ENCODE results near the gene TPCN2. TPM values are rescaled to one million over a fixed set of nuclear protein-coding genes. Genes with fewer than 3 reads are reported as not detected.
"Not testable (repeated sequence)": the region's sequence is repeated elsewhere in the genome, so short reads cannot be mapped to it uniquely, and the experiment has no call there.

TPCN2 gene
- total RNA-seq, 1 experiment from 2014 or later = 3.0 TPM

DNA sequence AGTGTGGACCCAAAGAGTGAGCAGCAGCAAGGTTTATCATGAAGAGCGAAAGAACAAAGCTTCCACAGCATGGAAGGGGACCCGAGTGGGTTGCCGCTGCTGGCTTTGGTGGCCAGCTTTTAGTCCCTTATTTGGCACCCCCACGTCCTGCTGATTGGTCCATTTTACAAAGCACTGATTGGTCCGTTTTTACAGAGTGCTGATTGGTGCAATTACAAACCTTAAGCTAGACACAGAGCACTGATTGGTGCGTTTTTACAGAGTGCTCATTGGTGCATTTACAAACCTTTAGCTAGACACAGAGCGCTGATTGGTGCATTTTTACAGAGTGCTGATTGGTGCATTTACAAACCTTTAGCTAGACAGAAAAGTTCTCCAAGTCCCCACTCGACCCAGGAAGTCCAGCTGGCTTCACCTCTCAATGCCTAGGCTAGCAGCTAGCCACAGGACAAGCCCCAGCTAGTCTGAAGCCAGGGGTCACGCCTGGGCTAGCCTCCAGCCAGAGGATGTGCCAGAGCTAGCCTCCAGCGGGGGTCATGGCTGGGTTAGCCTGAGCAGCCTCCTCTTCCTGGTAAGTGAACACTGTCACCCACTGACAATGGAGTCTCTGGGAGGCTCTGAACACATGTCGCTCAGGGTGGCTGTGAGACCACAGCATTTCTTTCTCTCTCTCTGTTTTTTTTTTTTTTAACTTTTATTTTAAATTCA, 100.8 kb downstream of the TPCN2 start:
- not testable (repeated sequence) for DNase-seq (ENCODE audit: low read depth)

DNA sequence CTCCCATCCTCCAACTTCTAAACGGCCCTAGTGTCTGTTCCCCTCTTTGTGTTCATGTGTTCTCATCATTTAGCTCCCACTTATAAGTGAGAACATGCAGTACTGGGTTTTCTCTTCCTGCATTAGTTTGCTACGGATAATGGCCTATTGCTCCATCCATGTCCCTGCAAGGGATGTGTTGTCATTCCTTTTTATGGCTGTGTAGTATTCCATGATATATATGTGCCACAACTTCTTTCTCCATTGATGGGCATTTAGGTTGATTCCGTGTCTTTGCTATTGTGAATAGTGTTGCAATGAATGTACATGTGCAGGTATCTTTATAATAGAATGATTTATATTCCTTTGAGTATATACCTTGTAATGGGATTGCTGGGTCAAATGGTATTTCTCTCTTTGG, 101.4 kb downstream of the TPCN2 start:
- no peak for DNase-seq (ENCODE audit: low read depth)

DNA sequence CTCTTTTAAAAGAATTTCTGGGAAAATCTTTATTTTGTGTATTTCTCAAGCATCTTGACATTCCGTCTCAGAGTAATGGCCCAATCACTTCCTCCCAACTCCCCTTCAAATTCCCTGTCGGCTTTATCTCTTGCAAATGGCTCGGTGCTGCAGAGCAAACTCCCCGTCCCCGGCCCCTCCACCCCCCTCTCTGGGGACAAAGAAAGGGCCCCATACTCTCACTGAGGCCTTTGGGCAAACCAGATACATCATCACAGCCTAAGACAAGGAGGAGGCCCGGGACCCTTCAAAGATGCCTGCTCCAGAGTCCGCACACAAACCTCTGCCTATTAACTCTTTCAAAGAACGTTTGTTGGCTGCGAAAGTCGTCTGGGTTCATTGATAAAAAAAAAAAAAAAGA, 103.1 kb downstream of the TPCN2 start:
- DNase-seq (ENCODE audit: low read depth) = no peak

DNA sequence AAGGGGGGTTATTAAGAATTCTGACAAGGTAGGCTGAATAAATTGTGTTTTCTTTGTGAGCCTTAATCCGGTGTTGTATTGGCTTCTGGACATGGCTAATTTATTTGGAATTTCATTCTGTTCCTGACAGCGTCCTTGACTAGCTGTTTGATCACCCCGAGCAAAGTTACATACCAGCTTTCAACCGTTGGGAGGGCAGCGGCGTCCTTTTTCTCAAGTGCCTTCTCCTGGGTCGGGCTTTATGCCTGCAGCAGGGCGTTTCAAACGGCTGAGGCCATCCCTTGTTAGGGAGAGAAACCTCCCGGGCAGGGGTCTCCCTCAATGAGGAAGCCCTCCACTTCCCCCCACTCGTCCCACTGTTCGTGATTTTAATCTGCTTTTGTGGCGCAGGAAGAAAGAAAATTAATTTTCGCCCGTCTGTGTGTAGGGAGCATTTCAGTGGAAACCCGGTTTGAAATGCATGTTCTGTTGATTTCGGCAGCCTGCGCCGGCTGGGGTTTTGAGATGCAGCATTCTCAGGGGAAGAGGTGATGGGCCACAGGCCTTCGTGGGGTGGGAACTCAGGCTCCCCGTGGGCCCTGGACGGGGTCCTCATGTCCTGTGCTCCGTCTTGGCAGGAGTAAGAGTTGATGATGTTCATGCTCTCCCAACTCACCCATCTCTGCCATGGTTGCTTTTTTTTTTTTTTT, 104.1 kb downstream of the TPCN2 start:
- DNase-seq (ENCODE audit: low read depth) = no peak

DNA sequence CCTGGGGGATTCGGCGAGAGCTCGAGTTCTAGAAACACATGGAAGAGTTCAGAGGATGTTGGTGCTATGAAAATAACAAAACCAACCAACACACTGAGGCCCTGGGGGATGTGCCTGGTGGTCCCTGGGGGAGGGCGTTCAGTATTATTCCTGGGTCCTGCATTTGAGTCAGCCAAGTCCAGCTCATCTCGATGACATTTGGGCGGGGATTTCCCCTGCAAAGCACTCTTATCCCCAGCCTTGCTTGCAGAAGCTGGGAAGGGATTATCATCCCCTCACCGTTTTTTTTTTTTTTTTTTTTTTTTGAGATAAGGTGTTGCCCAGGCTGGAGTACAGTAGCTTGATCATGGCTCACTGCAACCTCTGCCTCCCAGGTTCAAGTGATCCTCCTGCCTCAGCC, 104.9 kb downstream of the TPCN2 start:
- DNase-seq (ENCODE audit: low read depth) = no peak

DNA sequence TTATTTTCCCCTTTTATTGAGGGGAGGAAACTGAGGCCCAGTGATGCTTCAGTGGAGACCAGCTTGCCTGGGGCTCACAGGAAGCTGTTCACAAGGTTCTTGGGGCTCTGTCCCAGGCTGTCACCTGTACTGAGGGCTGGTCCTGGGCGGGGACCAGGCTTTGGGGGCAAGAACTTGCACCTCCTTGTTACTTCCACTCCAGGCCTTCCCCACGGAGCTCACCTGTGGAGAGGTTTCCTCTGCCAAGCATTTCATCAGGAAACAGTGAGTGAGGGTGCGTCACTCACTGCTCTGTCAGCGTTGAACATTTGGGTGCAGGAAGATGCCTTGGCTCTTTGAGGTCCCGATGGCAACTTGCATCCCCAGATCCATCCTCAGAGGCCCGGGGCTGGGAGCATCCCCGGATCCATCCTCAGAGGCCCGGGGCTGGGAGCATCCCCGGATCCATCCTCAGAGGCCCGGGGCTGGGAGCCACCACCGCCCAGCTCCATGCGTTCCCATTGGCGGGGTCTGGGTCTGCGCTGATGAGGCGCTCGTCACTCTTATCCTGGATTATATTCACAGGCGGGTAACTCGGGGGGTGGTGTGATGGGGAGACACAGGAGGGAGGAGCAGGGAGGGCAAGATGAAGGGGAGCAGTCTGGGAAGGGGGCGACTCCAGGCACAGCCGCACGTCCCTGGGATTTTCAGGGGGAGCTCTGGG, 105.6 kb downstream of the TPCN2 start:
- no peak for DNase-seq (ENCODE audit: low read depth)

DNA sequence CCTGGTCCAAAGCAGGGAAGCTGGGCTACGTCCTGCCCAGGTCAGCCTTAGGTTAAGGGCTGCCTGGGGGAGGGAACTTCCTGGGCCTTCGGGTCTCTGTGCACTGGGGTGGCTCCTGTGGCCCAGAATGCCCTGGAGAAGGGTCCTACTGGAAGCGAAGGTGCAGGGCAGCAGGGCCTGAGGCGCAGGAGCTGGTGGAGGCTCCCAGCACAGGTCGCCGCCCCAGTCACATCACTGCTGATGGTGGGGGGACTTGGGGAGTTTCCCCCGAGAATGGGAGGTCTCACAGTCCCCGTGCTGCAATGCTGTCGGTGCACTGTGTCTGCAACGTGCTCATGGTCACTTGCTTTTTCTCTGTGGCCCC, 106.2 kb downstream of the TPCN2 start:
- DNase-seq (ENCODE audit: low read depth) = no peak

DNA sequence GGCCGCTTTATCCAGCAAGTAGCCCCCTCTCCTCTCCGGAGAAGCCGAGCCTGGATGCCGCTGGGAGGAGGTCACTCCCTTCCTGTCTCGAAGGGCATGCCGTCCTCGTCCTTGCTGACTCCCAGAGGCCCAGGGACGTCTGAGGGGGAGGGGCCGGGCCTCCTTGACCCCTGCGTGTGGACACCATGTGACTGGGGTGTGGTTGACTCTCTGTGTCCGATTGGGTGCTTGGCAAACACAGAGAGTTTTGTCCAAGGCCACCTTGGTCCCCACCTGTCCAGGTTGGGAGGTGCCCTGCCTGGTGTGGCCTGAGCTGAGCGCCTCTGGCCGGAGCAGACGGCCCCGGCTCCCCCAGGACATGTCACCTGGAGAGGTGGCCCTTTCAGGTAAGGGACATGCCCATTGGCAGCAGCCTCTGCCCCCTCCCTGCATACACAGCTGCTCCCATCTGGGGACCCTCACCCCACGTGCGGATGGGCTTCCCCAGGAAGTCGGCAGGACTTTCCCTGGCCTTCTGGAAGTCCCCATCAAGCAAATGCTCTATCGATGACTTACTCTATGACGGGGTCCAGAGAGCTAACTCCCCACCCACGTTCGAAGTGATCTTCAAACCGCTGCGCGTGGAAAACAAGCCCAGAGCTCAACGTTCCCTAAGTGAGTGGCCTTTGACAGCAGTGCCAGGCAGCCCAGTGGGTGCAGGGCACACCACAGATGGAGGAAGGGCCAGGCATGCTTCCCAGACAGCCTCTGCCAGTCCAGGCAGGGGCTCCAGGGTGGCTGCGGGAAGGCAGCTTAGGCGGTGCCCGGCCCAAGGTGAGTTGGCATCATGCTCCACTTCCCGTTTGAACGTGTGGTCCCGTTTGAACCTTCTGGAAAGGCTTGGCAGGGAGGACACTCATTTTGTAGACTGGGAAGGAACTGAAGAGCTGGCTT, 106.8 kb downstream of the TPCN2 start, which contains the start of gene SMIM38:
Gene SMIM38, plus strand, starts transcription at position 634 of the 933 bp plus-strand sequence. CDS start 1,912 bp downstream, outside the sequence.
- no peak for DNase-seq (ENCODE audit: low read depth)

DNA sequence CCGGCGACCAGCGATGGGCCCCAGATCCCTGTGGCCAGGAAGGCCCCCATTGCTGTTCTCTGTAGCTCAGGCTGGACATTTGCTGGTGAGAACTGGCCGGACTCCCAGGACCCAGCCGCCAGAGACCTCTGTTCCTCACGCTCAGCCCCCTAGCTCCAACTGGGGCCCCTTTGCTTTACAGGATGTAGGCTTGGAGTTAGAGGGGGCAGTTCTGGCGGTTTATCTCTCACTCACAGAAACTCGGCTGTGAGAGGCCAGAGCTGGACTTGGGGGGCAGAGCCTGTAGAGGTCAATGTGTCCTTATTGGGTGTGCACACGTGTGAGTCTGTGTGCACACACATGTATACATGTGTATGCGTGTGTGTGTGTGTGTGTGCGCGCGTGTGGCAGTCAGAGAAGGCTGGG, 107.5 kb downstream of the TPCN2 start:
- DNase-seq (ENCODE audit: low read depth) = no peak

DNA sequence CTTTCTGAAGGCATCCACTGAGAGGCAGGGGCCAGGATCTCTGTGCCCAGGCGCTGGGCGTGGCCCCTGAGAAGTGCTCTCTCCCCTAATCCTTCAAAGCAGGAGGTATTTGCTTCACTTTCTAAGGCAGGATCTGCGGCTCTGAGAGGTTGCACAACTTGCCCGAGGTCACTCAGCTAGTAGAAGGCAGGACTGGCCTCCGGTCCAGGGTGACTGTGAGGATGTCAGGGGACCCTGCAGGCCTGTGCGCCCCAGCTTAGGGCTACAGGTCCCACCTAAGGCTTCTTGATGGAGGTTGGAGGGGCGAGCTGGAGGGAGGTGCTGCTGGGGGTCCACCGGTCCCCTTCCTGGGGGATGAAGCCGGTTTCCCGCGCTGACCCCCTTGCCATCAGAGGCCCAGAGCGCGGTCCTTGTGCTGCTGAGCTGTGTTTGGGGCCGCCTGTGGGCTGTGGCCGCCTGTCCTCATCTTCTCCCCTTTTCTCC, 108.0 kb downstream of the TPCN2 start:
- no peak for DNase-seq (ENCODE audit: low read depth)

DNA sequence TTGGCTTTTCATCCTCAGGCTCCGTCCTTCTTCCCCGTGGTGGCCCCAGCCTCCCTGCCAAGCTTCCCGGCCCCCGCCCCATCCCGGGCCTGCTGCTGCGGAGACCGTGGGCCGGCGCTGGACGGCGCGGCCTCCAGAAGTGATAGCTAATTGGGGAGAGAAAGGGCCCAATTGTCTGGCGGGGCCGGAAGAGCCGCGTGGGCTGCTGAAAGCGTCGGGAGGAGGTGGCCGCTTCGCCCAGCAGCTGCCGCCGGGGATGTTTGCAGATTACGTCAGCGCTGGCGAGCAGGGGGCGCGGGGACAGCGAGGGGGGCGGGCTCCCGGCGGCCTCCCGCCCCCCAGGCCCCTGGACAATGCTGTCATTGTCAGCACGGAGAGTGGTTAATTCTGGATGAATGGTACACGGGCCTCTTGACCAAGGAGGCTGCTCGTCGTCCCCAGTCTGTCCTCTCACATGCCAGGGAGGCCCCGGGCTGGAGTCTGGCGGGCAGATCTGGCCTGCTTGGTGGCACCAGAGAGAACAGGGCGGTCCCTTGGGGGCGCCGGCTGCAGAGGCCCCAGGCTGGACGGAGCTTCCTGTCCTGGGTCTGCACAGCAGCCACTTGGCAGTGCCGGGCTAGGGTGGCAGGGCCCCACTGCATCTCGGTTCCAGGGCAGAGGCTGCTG, 108.6 kb downstream of the TPCN2 start:
- DNase-seq (ENCODE audit: low read depth) = no peak

DNA sequence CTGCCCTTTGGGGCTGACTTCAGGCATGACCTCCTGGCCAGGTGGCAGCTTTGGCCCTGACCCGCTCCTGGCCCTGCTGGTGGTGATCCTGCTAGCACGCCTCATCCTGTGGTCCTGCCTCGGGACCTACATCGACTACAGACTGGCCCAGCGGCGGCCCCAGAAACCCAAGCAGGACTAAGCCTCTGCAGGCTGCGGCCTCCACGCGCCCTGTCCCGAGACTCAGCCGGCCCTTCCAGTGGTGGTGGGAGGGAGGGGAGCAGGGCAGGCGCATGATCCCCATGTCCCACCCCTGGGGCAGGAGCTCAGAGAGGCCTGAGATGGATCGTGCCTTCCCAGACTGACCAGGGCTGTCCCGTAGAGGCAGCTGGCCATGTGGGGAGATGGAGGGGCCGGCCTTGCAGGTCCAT, 109.1 kb downstream of the TPCN2 start:
- no peak for DNase-seq (ENCODE audit: low read depth)

DNA sequence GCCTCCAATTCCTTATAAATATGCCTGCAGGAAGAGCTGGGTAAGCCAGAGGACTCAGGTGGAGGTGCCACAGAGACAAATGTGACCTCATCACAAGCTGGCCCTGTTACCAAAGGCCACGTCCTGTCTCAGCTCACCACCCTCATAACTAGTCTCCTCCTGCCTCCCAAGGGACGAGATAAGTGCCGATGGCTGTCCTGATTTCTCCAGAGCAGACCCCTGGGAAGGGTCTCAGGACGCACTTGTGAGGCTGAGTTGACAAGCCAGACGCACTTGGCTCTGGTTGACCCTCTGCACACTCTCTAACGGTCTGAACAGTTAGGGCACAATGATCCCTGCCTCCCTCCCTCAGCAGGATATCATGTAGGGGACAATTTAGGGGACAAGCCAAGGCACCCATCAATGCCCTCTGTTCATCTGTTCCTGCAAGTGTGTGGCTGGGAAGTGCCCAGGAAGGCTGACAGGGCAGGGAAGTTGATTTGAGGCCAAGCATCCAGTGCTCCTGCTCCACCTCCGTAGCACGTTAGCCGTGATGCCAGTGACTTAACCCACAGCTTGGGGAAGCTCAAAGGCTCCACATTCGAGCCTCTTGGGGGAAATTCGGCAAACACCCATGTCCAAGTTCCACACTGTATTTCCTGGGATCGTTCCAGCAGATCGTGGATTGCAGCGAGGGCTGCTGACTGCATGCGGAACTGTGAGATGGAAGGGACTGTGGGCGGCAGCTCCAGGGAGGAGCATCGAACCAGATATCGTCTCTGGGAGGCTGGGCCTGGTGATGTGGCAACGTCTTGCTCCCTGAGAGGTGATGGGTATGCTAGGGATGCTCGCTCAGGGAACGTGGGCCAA, 109.8 kb downstream of the TPCN2 start:
- DNase-seq (ENCODE audit: low read depth) = no peak

DNA sequence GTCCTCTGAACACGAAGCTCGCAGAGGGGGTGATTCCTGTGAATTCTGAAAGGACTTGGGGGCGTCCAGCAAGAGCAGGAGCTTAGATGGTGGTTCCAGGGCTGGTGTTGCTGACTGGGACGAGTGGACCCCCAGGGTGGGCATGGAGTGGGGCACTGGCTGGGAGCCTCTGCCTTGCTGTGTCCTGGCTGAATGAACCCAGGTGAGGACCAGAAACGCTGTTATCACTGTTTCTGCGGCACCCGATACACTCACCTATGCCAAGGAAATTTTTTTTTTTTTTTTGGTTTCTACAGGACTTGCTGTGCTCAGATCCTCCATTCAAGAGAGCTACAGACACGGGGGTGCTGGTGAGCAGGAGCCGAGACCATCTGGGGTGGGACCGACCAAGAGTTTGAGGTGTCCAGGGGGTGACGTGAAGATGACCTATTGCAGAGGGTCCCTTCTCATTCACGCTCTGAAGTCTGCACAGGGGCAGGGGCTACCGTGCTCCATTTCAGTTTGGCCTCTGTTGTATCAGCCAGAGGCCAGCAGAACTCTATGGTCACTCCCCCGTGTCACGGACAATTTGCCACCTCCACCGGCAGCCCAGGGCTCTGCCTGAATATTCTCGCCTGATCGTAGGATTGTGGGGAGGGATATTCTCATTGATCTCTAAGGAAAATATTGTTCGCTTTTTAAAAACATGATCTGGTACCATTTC, 110.6 kb downstream of the TPCN2 start:
- no peak for DNase-seq (ENCODE audit: low read depth)

DNA sequence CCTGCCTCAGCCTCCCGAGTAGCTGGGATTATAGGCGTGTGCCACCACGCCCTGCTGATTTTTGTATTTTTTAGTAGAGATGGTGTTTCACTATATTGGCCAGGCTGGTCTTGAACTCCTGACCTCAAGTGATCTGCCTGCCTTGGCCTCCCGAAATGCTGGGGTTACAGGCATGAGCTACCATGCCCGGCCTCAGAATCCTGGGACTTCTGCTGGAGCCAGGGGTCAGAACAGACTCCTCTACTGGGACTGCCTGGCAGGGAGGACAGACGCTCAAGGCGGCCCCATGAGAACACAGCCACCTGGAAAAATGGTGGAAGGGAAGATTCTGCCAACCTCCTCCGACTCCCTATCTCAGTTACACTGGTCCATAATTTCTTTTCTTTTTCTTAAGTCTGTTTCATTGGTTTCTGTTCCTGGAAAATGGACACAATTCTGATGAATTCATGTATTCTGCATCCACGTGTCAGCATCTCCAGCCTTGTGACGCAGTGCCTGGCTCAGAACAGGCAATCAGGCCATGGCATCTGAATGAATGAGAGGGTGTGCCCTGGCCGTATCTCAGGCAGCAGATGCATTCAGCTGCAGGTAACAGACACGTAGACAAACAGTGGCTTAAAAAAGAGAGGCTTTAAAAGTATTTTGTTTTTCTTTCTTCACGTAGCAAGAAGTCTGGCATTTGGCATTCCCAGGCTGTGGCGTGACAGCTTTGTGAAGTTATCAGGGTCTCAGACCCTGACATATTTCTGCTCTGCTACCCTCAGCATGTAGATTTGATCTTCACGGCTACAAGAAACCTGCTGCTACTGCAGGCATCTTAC, 111.8 kb downstream of the TPCN2 start:
- DNase-seq (ENCODE audit: low read depth) = no peak

DNA sequence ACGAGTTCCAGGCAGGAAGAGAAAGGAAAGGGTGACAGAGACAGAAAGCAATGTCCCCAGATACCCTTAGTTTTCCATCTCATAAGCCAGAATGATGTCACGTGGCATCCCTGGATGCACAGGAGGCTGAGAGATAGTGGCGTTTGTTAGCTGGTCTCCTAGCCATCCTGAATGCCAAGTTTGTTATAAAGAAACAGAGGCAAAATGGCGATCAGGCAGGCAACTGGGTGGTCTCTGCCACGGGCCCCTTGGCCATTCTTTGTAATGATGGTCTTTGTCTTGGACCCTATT, 112.3 kb downstream of the TPCN2 start:
- no peak for DNase-seq (ENCODE audit: low read depth)

DNA sequence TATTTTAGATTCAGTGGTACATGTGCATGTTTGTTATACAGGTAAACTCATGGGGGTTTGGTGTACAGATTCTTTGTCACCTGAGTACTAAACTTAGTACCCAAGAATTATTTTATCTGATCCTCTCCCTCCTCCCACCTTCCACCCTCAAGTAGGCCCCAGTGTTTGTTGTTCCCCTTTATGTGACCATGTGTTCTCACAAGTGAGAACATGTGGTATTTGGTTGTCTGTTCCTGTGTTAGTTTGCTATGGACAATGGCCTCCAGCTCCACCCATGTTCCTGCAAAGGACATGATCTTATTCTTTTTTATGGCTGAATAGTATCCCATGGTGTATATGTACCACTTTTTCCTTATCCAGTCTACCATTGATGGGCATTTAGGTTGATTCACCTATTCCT, 113.8 kb downstream of the TPCN2 start:
- no peak for DNase-seq (ENCODE audit: low read depth)

DNA sequence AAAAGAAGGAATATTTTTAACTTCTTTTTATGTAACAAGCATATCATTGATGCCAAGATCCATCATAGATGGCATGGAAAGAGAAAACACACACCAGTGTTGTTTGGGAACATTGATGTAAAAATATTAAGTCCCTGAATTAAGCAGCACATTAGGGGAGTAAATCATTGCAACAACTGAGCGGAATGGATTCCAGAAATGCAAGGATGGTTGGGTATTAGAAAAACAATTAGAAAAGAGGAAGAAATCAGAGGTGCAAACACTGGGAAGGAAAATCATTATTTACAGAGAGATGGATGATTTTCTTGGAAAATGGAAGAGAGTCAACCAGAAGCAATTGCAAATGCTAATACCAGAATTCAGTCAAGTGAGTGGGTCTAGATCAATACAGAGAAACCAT, 115.1 kb downstream of the TPCN2 start:
- no peak for DNase-seq (ENCODE audit: low read depth)

DNA sequence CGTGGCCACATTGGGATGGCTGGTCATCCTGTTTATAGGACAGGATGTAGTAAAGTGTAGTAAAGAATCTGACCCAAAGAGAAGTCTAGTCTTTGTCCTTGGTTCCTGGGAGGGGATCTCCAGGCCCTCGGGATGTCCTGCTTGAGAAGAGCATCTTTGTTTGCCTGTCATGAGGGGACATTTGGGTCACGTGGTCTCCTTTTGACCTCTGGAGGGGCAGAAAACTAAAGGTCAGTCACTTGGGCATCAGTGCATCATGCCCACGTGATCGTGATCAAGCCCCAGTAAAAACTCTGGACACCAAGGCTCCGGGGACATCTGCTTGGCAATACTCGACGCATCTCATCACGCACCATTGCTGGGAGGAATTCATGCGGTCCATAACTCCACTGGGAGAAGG, 116.1 kb downstream of the TPCN2 start:
- no peak for DNase-seq (ENCODE audit: low read depth)
